ENCODE measurements around the gene FHOD1. TPM values are rescaled to one million over a fixed set of nuclear protein-coding genes. Genes with fewer than 3 reads are reported as not detected.

FHOD1 gene
- total and polyA plus RNA-seq, 2 of the 13 experiments (the other 11 are each of a cell fraction or from before 2014, with no cell fraction given): 20.0 to 20.8 TPM

DNA sequence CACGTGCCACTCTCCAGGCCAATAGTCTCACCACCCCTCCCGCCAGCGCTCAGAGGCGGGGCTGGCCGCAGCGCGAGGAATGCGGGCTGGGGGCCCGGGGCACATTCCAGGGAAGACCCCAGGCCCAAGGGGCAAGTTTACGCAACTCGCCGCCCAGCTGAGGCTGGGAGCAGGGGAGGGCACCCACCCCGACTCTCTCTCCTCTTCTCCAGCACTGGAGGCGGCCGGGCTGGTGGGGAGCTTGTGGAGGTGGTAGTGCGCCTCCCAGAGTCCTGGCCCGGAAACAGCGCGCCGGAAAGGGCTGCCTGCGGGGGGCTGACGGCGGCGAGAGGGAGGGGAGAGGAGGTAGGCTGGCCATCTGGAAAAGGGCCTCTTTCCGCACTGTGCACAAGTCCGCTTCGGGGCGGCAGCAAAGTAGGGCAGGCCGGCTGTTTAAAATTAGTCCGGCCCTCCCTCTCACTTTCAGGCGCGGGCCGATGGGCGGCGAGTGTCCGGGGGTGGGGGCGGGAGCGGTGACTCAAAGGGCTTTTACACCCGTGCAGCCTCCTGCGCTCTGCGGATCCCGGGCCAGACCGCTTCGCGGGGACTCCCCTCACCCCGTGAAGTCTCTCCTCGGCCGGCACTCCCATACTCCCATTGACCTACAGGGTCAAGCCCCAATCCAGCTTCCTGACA lies 1.1 kb downstream of the FHOD1 start:
- ATAC-seq (peak; percentile 78), FAIRE-seq (peak; percentile 81), DNase-seq (ENCODE audit: low spot score) (peak; percentile 87)
- Histone ChIP-seq H3K9ac (ENCODE audit: insufficient read depth, low read depth, low read length) (peak overlapping the region; percentile 69), H3K4me2 (ENCODE audit: low read depth, low read length) (peak overlapping the region; percentile 97), H3K36me3 (replicated peaks in 1 of 2; ENCODE audit: control insufficient read depth in 1 of 2, insufficient read depth in 2 of 2, low read length in 2 of 2) (peaks cover 0 to 2% of the 10 kb centered on the region in 2 experiments; a peak in 2 of 5 replicates), H4K20me1 (ENCODE audit: insufficient read depth, low read length) (no peaks in the 10 kb centered on the region), H3K4me3 (replicated peaks in 1 of 3; ENCODE audit: insufficient read depth in 1 of 3, low read depth in 2 of 3, low read length in 3 of 3) (peak overlapping the region; percentile 63 to 85 (median 82)), H3K79me2 (ENCODE audit: insufficient read depth, low read length) (no peaks in the 10 kb centered on the region), H2AFZ (ENCODE audit: low read length) (no peak overlapping the region), H3K27me3 (ENCODE audit: control insufficient read depth in 1 of 2, insufficient read depth in 2 of 2, low read length in 2 of 2) (peaks cover 0 to 22% of the 10 kb centered on the region in 2 experiments; a peak in 3 of 5 replicates), H3K4me1 (ENCODE audit: insufficient read depth, low read length) (peaks cover 66% of the 10 kb centered on the region), H3K9me3 (ENCODE audit: low read length) (no peaks in the 10 kb centered on the region), H3K27ac (ENCODE audit: extremely low read length, insufficient read depth, low read length) (peak overlapping the region; percentile 73)
- 1% methylated on average over 15 of the region's 48 CpGs for WGBS (ENCODE audit: low lambda C conversion rate)
- CTCF ChIA-PET (ENCODE audit: low intra/inter-chr PET ratio, low total read pairs): interaction anchor here (1.3 kb wide), 1 partner anchor 268 kb away, joined by 3 read pairs; no protein-coding TSS in a partner anchor
- in situ Hi-C loops (cut with HindIII; ENCODE audit: extremely low pct_ligation_motif_present, low pct_unique_long_range_greater_than_20kb): no loop called here
- intact Hi-C loops (cut with micrococcal nuclease; ENCODE audit: unreplicated experiment): loop anchor here (2.0 kb wide), 1 partner anchor 53 kb away; the partner anchor contains the start of gene E2F4
- POLR2A ChIA-PET: interaction anchor here (0.6 to 6.1 kb wide), 17 partner anchors 10 to 292 kb away, joined by 3 to 71 read pairs (median 6); partner anchors contain the start of genes HSD11B2, PLEKHG4 and TMEM208
- TSS peak; percentile 33 for BruUV-seq (replicated peaks)
- no peak for TF ChIP-seq MATR3 (CRISPR knock-in tag; IDR thresholded peaks at IDR 0.05)
- TF ChIP-seq ZFYVE20 (CRISPR knock-in tag; IDR thresholded peaks at IDR 0.05; ENCODE audit: borderline replicate concordance, low read depth): 0 out of 2 replicates have a peak, but pooled peaks have one; percentile 43
- TF ChIP-seq, protein P1, sequence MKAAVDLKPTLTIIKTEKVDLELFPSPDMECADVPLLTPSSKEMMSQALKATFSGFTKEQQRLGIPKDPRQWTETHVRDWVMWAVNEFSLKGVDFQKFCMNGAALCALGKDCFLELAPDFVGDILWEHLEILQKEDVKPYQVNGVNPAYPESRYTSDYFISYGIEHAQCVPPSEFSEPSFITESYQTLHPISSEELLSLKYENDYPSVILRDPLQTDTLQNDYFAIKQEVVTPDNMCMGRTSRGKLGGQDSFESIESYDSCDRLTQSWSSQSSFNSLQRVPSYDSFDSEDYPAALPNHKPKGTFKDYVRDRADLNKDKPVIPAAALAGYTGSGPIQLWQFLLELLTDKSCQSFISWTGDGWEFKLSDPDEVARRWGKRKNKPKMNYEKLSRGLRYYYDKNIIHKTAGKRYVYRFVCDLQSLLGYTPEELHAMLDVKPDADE (CRISPR knock-in tag; IDR thresholded peaks at IDR 0.05): no peak
- TF ChIP-seq, protein P2, sequence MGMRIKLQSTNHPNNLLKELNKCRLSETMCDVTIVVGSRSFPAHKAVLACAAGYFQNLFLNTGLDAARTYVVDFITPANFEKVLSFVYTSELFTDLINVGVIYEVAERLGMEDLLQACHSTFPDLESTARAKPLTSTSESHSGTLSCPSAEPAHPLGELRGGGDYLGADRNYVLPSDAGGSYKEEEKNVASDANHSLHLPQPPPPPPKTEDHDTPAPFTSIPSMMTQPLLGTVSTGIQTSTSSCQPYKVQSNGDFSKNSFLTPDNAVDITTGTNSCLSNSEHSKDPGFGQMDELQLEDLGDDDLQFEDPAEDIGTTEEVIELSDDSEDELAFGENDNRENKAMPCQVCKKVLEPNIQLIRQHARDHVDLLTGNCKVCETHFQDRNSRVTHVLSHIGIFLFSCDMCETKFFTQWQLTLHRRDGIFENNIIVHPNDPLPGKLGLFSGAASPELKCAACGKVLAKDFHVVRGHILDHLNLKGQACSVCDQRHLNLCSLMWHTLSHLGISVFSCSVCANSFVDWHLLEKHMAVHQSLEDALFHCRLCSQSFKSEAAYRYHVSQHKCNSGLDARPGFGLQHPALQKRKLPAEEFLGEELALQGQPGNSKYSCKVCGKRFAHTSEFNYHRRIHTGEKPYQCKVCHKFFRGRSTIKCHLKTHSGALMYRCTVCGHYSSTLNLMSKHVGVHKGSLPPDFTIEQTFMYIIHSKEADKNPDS (CRISPR knock-in tag; IDR thresholded peaks at IDR 0.05): peak; percentile 82; the same call in 1 of the 2 replicates
- no peak for TF ChIP-seq NFIB (CRISPR knock-in tag; IDR thresholded peaks at IDR 0.05; ENCODE audit: borderline replicate concordance)
- TF ChIP-seq ZNF512 (CRISPR knock-in tag; IDR thresholded peaks at IDR 0.05): no peak
- TF ChIP-seq FOXA1 (IDR thresholded peaks at IDR 0.05): no peak
- no peak; the same call in none of the 2 replicates for TF ChIP-seq FOXA1 (CRISPR knock-in tag; IDR thresholded peaks at IDR 0.05)
- TF ChIP-seq SIN3B (IDR thresholded peaks at IDR 0.05; ENCODE audit: low read length): peak; percentile 56; the same call in 1 of the 2 replicates
- TF ChIP-seq ZNF414 (CRISPR knock-in tag; IDR thresholded peaks at IDR 0.05): peak; percentile 95
- TF ChIP-seq ATF5 (CRISPR knock-in tag; IDR thresholded peaks at IDR 0.05; ENCODE audit: low read depth): no peak; the same call in 1 of the 2 replicates
- peak; percentile 72 for TF ChIP-seq CBX5 (CRISPR knock-in tag; IDR thresholded peaks at IDR 0.05; ENCODE audit: borderline replicate concordance)
- TF ChIP-seq, protein P3, sequence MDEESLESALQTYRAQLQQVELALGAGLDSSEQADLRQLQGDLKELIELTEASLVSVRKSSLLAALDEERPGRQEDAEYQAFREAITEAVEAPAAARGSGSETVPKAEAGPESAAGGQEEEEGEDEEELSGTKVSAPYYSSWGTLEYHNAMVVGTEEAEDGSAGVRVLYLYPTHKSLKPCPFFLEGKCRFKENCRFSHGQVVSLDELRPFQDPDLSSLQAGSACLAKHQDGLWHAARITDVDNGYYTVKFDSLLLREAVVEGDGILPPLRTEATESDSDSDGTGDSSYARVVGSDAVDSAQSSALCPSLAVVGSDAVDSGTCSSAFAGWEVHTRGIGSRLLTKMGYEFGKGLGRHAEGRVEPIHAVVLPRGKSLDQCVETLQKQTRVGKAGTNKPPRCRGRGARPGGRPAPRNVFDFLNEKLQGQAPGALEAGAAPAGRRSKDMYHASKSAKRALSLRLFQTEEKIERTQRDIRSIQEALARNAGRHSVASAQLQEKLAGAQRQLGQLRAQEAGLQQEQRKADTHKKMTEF (CRISPR knock-in tag; IDR thresholded peaks at IDR 0.05): peak; percentile 94
- peak; percentile 95 for TF ChIP-seq KDM2A (CRISPR knock-in tag; IDR thresholded peaks at IDR 0.05; ENCODE audit: borderline replicate concordance, low read depth)
- TF ChIP-seq HOXA7 (CRISPR knock-in tag; IDR thresholded peaks at IDR 0.05): no peak
